HL-60/S4 treated with retinoic acid at 250 ng/mL for 4 days and 3 days (cell line): Measurements from ENCODE around the gene STYK1.

Source experiments
- in situ Hi-C: fragments of 300-500 bp; cut with MboI; formaldehyde crosslinking; loops from 2 replicates; pipeline ENCODE4 v1.7.0; 2022; ENCODE audit warnings: low sequenced_read_pairs

STYK1 gene

GRCh38 chr12:10673659-10674384 is at the start of gene STYK1:
TSS of gene STYK1 (minus strand) at chr12:10674052. CDS start at chr12:10634618, 39,434 bp downstream.
- in situ Hi-C loops: no loop called here

GRCh38 chr12:10722905-10723746 is 49.3 kb upstream of the STYK1 start, which contains the start of gene YBX3:
TSS of gene YBX3 (minus strand) at chr12:10723323. CDS start at chr12:10723111, 212 bp downstream.
- in situ Hi-C loops: no loop called here

GRCh38 chr12:10722502-10722904 is 48.7 kb upstream of the STYK1 start:
- in situ Hi-C loops: no loop called here

- in situ Hi-C loops: no loop called here
Observed at GRCh38 chr12:10721651-10722501, 48.0 kb upstream of the STYK1 start.

GRCh38 chr12:10720974-10721650 is 47.3 kb upstream of the STYK1 start:
- in situ Hi-C loops: no loop called here

- in situ Hi-C loops: no loop called here
Observed at GRCh38 chr12:10719482-10719881, 45.6 kb upstream of the STYK1 start.

GRCh38 chr12:10718279-10718821 is 44.5 kb upstream of the STYK1 start:
- in situ Hi-C loops: no loop called here

- in situ Hi-C loops: no loop called here
Observed at GRCh38 chr12:10717410-10717809, 43.6 kb upstream of the STYK1 start.

- in situ Hi-C loops: no loop called here
Observed at GRCh38 chr12:10716704-10717315, 43.0 kb upstream of the STYK1 start.

- in situ Hi-C loops: no loop called here
Observed at GRCh38 chr12:10716277-10716676, 42.4 kb upstream of the STYK1 start.

- in situ Hi-C loops: no loop called here
Observed at GRCh38 chr12:10715491-10715890, 41.6 kb upstream of the STYK1 start.

GRCh38 chr12:10709808-10710207 is 36.0 kb upstream of the STYK1 start:
- in situ Hi-C loops: no loop called here

- in situ Hi-C loops: no loop called here
Observed at GRCh38 chr12:10708862-10709261, 35.0 kb upstream of the STYK1 start.

- in situ Hi-C loops: no loop called here
Observed at GRCh38 chr12:10705655-10706054, 31.8 kb upstream of the STYK1 start.

- in situ Hi-C loops: no loop called here
Observed at GRCh38 chr12:10701843-10702242, 28.0 kb upstream of the STYK1 start.

- in situ Hi-C loops: no loop called here
Observed at GRCh38 chr12:10701131-10701681, 27.4 kb upstream of the STYK1 start.

GRCh38 chr12:10700581-10700980 is 26.7 kb upstream of the STYK1 start:
- in situ Hi-C loops: no loop called here

GRCh38 chr12:10697862-10698261 is 24.0 kb upstream of the STYK1 start:
- in situ Hi-C loops: no loop called here

- in situ Hi-C loops: no loop called here
Observed at GRCh38 chr12:10697156-10697555, 23.3 kb upstream of the STYK1 start.

GRCh38 chr12:10690906-10691305 is 17.1 kb upstream of the STYK1 start:
- in situ Hi-C loops: no loop called here
